NCI-H2196 treated with DMSO at 0.1 percent for 48 hours (cell line): ENCODE measurements around the gene CAV3.

ENCODE experiments used
- DNase-seq: peaks from one replicate; lab custom pipeline; 2025; ENCODE audit not compliant: unreplicated experiment; lab: John Stamatoyannopoulos, UW

CAV3 gene

GRCh38 chr3:8734137-8734878 is 706 bp downstream of the CAV3 start:
- DNase-seq, result no peak

GRCh38 chr3:8734908-8735307 is 1.3 kb downstream of the CAV3 start:
- no peak for DNase-seq

- no peak for DNase-seq
These were observed 2.8 kb downstream of the CAV3 start for GRCh38 chr3:8736436-8736835.

GRCh38 chr3:8737301-8737700 is 3.7 kb downstream of the CAV3 start:
- DNase-seq, result no peak

GRCh38 chr3:8737823-8738222 is 4.2 kb downstream of the CAV3 start:
- DNase-seq, result no peak

- DNase-seq, result no peak
These were observed 5.0 kb downstream of the CAV3 start for GRCh38 chr3:8738639-8739038.

GRCh38 chr3:8739757-8740504 is 6.3 kb downstream of the CAV3 start:
- no peak for DNase-seq

GRCh38 chr3:8741581-8742261 is 8.1 kb downstream of the CAV3 start:
- DNase-seq, result no peak

- DNase-seq, result no peak
These were observed 9.5 kb downstream of the CAV3 start for GRCh38 chr3:8743021-8743601.

GRCh38 chr3:8743911-8744310 is 10.3 kb downstream of the CAV3 start:
- DNase-seq, result no peak

- no peak for DNase-seq
These were observed 12.2 kb downstream of the CAV3 start for GRCh38 chr3:8745619-8746370.

GRCh38 chr3:8746780-8747345 is 13.3 kb downstream of the CAV3 start:
- no peak for DNase-seq

GRCh38 chr3:8749316-8749715 is 15.7 kb downstream of the CAV3 start:
- DNase-seq, result no peak

GRCh38 chr3:8752832-8753231 is 19.2 kb downstream of the CAV3 start:
- no peak for DNase-seq

- no peak for DNase-seq
These were observed 21.5 kb downstream of the CAV3 start for GRCh38 chr3:8755097-8755496.

- DNase-seq, result no peak
These were observed 22.1 kb downstream of the CAV3 start for GRCh38 chr3:8755564-8756237.

- no peak for DNase-seq
These were observed 23.1 kb downstream of the CAV3 start for GRCh38 chr3:8756671-8757070.

- DNase-seq, result no peak
These were observed 24.2 kb downstream of the CAV3 start for GRCh38 chr3:8757551-8758518.
